ENCODE results near the gene DCUN1D3. TPM values are rescaled to one million over a fixed set of nuclear protein-coding genes. Genes with fewer than 3 reads are reported as not detected.

DCUN1D3 gene
- total RNA-seq, 1 experiment from 2014 or later: 17.0 TPM

- Mint-ChIP-seq H3K27ac (ENCODE audit: unreplicated experiment) (no peak overlapping the region), H3K36me3 (ENCODE audit: insufficient read depth, unreplicated experiment) (peaks cover 20% of the 10 kb centered on the region), H3K4me1 (ENCODE audit: low read depth, unreplicated experiment) (peaks cover 6% of the 10 kb centered on the region), H3K4me3 (ENCODE audit: low read depth, unreplicated experiment) (no peak overlapping the region), H3K9me3 (ENCODE audit: low read depth, unreplicated experiment) (no peaks in the 10 kb centered on the region), H3K27me3 (ENCODE audit: unreplicated experiment) (no peaks in the 10 kb centered on the region)
- CTCF ChIA-PET: no interaction called here
- intact Hi-C loops (cut with micrococcal nuclease; ENCODE audit: unreplicated experiment): loop anchor here (10.0 kb wide), 1 partner anchor 155 kb away; no protein-coding TSS in a partner anchor
- BruUV-seq (replicated peaks): no TSS peak
- no peak for TF ChIP-seq CTCF (IDR thresholded peaks at IDR 0.05; ENCODE audit: unreplicated experiment)
- no peak for DNase-seq
Measured at GRCh38 chr16:20859699-20860098, 40.5 kb downstream of the DCUN1D3 start.

GRCh38 chr16:20859229-20859628, 40.9 kb downstream of the DCUN1D3 start:
- H3K9me3 Mint-ChIP-seq (ENCODE audit: low read depth, unreplicated experiment): no peaks in the 10 kb centered on the region
- H3K27me3 Mint-ChIP-seq (ENCODE audit: unreplicated experiment): no peaks in the 10 kb centered on the region
- no peak overlapping the region for H3K4me3 Mint-ChIP-seq (ENCODE audit: low read depth, unreplicated experiment)
- H3K36me3 Mint-ChIP-seq (ENCODE audit: insufficient read depth, unreplicated experiment): peaks cover 20% of the 10 kb centered on the region
- intact Hi-C loops (cut with micrococcal nuclease; ENCODE audit: unreplicated experiment): loop anchor here (10.0 kb wide), 1 partner anchor 156 kb away; no protein-coding TSS in a partner anchor
- CTCF ChIA-PET: no interaction called here
- BruUV-seq (replicated peaks): no TSS peak
- H3K4me1 Mint-ChIP-seq (ENCODE audit: low read depth, unreplicated experiment): peaks cover 6% of the 10 kb centered on the region
- H3K27ac Mint-ChIP-seq (ENCODE audit: unreplicated experiment): no peak overlapping the region
- no peak for TF ChIP-seq CTCF (IDR thresholded peaks at IDR 0.05; ENCODE audit: unreplicated experiment)
- no peak for DNase-seq

GRCh38 chr16:20857281-20857680, 42.9 kb downstream of the DCUN1D3 start:
- H3K4me3 Mint-ChIP-seq (ENCODE audit: low read depth, unreplicated experiment): no peak overlapping the region
- CTCF ChIA-PET: interaction anchor here (0.7 kb wide), 1 partner anchor 216 kb away, joined by 3 read pairs; no protein-coding TSS in a partner anchor
- H3K4me1 Mint-ChIP-seq (ENCODE audit: low read depth, unreplicated experiment): peaks cover 6% of the 10 kb centered on the region
- no TSS peak for BruUV-seq (replicated peaks)
- DNase-seq: no peak
- no peaks in the 10 kb centered on the region for H3K27me3 Mint-ChIP-seq (ENCODE audit: unreplicated experiment)
- intact Hi-C loops (cut with micrococcal nuclease; ENCODE audit: unreplicated experiment): loop anchor here (10.0 kb wide), 1 partner anchor 158 kb away; no protein-coding TSS in a partner anchor
- no peak for TF ChIP-seq CTCF (IDR thresholded peaks at IDR 0.05; ENCODE audit: unreplicated experiment)
- H3K36me3 Mint-ChIP-seq (ENCODE audit: insufficient read depth, unreplicated experiment): peaks cover 23% of the 10 kb centered on the region
- no peak overlapping the region for H3K27ac Mint-ChIP-seq (ENCODE audit: unreplicated experiment)
- H3K9me3 Mint-ChIP-seq (ENCODE audit: low read depth, unreplicated experiment): no peaks in the 10 kb centered on the region

GRCh38 chr16:20854963-20855362, 45.2 kb downstream of the DCUN1D3 start:
- Mint-ChIP-seq H3K4me1 (ENCODE audit: low read depth, unreplicated experiment) (peaks cover 16% of the 10 kb centered on the region), H3K27ac (ENCODE audit: unreplicated experiment) (no peak overlapping the region), H3K9me3 (ENCODE audit: low read depth, unreplicated experiment) (no peaks in the 10 kb centered on the region), H3K36me3 (ENCODE audit: insufficient read depth, unreplicated experiment) (peaks cover 13% of the 10 kb centered on the region), H3K4me3 (ENCODE audit: low read depth, unreplicated experiment) (no peak overlapping the region), H3K27me3 (ENCODE audit: unreplicated experiment) (no peaks in the 10 kb centered on the region)
- no peak for DNase-seq
- intact Hi-C loops (cut with micrococcal nuclease; ENCODE audit: unreplicated experiment): loop anchor here (5.0 to 10.0 kb wide), 3 partner anchors 102 to 302 kb away; partner anchors contain the start of gene LDAF1
- BruUV-seq (replicated peaks): no TSS peak
- CTCF ChIA-PET: interaction anchor here (1.2 to 1.6 kb wide), 2 partner anchors 11 to 84 kb away, joined by 3 read pairs; no protein-coding TSS in a partner anchor
- TF ChIP-seq CTCF (IDR thresholded peaks at IDR 0.05; ENCODE audit: unreplicated experiment): no peak
